Hematopoietic multipotent progenitor cell treated with erythropoietin and hydrocortisone succinate and interleukin-3 and kit ligand, for 8 days (in vitro differentiated cells): ENCODE results near the gene AP3D1.

Experiments used
- DNase-seq: peaks from one replicate; pipeline ENCODE4 v3.0.0-alpha.2; 2015

The AP3D1 gene

DNA sequence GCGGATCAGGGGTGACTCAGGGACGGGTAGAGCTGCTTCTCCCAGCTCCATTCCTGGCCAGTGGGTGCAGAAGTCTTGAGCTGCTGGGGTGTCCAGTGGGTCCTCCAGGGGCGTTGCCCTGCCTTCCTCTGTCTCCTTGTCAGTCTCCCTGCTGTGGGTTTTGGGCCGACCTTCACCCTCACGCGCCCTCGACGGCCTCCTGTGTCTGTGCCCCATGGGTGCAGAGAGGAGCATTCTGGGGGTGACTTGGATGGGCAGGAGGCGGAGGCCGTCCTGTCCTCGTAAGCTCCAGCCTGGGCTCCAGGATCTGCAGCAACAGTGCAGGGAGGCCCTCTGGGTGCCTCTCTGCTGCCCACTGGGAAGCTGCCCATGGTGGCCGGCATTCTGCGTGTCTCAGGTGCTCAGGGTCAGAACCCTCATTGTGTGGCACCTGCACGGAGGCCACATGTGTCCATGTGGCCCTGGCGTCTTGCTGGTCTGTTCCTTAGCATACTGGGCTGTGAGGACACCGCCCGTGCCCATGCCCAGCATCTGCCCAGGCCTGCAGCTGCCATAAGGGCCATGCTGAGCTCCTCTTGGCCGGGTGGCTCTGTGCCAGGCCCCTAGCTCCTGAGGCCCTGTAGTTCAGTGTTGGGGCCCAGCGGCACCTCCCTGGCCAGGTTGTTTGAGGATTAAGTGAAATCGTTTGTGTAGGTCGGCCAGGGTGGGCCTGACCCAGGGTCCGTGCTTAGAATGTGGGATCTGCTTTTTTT lies 29.7 kb upstream of the AP3D1 start:
- no peak for DNase-seq

GRCh38 chr19:2180114-2180513 lies 28.7 kb upstream of the AP3D1 start:
- DNase-seq = no peak

- DNase-seq = no peak
Observed at GRCh38 chr19:2179095-2179494, 27.7 kb upstream of the AP3D1 start.

DNA sequence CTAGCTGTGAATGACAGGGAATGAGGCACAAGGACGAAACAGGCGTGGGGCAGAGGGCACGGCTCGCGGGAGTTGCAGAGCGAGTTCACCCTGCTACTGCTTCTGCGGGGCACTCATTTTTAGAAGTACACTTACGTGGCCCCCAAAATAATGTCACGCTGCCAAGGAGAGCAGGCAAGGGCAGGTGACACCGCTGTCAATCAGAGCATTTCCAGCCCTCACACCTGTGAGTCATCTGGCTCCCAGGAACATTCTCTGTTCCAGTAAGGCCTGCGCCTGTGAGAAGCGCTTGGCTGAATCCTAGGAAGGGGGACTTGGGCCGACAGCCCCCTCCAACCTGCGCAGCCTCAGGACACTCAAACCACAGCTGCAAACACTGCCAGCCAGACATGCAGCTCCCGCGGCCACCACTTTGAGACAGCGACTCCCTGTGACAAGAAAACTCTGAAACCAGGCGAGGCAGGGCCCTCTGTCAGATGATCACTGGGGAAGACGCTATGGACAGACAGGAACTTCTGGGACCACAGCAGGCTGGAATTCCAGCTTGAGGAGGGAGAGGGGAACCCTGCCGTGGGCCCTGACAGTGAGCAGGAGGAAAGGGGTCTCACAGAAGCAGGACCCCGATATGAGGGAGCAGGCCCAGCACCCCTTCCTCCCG lies 25.1 kb upstream of the AP3D1 start:
- DNase-seq = no peak

DNA sequence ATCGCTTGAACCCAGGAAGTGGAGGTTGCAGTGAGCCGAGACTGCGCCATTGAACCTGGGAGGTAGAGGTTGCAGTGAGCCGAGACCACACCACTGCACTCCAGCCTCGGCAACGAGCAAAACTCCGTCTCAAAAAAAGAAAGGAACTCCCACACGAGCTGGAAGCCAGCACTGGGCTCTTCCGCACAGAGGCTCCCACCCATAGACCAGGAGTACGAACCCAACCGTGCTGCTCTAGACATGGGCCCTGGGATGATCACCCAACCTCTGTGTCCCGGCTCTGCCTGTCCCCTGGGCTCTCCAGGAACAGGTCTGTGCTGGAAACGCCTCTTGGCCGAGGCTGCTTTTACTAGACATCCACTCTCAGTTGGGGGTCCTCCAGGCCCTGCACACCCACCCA lies 24.4 kb upstream of the AP3D1 start:
- no peak for DNase-seq

DNA sequence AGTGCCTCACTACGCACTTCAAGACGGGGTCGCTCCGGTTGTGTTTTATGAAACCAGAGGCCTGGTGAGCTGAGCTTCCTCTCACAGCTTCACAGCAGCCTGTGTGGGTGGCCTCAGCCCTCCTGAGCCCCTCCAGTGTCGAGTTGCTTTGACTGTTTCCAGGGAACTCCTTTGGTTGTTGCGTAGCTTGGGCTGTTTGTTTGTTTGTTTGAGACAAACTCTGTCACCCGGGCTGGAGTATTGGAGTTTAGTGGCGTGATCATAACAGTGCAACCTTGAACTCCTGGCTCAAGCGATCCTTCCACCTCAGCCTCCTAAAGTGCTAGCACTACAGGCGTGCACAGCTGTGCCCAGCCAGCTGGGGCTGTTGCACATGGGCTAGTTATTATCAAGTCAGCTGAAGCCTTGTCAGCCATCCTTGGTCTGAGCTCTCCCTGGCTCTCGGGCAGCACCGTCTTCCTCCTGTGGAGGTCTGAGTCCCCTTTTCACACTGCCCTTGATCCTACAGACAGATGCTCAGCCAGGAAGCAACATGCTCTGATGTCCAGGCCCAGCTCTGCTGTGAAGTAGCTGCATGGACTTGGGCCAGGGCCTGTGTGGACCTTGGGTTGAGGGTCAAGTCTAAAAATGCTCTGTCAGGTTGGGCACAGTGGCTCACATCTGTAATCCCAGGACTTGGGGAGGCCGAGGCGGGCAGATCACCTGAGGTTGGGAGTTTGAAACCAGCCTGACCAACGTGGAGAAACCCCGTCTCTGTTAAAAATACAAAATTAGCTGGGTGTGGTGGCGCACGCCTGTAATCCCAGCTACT lies 22.6 kb upstream of the AP3D1 start:
- no peak for DNase-seq

GRCh38 chr19:2173388-2173766 lies 22.0 kb upstream of the AP3D1 start:
- no peak for DNase-seq

DNA sequence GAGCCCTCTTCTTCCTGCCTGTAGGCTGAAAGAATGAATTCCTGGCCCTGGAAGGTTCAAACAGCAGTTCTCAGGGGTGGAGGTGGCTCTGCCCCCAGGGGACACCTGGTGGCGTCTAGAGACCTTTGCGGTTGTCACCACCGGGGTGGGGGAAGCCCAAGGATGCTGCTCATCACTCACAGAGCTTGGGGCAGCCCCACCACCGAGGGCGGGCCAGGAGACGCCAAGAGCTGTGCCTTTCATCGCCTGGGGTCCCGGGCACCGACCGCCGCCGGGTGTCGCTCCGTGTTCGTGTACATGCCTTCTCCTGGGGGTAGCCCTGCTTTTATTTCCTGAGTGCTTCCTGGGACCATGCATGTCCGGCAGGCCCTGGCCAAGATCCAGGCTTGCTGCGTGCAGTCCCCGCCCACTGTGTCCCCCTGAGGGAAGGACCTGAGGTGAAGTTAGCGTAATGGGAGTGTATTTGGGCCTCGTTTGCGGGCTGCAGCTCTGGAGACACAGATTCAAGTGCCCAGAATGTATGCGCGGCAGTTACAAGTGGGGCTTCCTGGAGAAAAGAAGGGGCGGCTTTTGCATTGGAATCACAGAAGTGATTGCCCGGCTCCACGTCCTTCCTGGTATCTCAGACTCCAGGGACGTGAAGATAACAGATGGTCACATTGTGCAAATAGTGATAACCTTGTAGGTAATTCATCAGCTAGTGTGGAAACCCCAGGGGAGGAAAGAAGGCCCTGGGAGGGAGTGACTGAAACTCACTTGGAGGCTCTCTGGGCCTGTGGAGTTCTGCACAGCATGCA lies 20.2 kb upstream of the AP3D1 start:
- DNase-seq = peak; percentile 81

GRCh38 chr19:2170987-2171348 lies 19.6 kb upstream of the AP3D1 start:
- no peak for DNase-seq

GRCh38 chr19:2170219-2170618 lies 18.9 kb upstream of the AP3D1 start:
- no peak for DNase-seq

GRCh38 chr19:2168619-2169424 lies 17.5 kb upstream of the AP3D1 start:
- peak; percentile 91 for DNase-seq

DNA sequence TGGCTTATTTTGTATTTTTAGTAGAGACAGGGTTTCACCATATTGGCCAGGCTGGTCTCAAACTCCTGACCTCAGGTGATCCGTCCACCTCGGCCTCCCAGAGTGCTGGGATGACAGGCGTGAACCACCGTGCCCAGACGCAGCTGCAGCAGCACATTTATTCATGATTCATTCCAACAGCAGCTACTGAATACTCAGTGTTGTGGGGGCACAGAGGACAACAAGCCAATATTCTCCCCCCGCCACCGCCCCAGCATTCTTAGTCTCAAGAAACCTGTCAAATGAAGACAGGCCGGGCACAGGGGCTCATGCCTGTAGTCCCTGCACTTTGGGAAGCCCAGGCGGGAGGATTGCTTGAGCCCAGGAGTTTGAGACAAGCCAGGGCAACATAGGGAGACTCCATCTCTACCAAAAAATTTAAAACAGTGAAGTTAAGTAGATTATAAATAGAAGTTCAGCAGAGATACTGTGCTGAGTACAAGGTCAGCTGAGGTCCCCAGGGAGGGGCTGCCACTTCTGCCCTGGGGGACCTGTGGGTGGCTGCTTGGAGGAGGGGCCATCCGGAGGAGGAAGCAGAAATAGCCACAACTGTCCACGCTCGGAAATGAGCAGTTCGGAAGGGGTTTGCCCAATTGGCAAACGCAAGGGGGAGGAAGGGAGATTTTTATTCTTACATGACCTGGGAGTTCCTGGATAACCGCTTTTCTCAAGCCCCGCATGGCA lies 16.7 kb upstream of the AP3D1 start:
- DNase-seq = peak; percentile 32

- no peak for DNase-seq
Observed at GRCh38 chr19:2166741-2167738, 15.7 kb upstream of the AP3D1 start.

DNA sequence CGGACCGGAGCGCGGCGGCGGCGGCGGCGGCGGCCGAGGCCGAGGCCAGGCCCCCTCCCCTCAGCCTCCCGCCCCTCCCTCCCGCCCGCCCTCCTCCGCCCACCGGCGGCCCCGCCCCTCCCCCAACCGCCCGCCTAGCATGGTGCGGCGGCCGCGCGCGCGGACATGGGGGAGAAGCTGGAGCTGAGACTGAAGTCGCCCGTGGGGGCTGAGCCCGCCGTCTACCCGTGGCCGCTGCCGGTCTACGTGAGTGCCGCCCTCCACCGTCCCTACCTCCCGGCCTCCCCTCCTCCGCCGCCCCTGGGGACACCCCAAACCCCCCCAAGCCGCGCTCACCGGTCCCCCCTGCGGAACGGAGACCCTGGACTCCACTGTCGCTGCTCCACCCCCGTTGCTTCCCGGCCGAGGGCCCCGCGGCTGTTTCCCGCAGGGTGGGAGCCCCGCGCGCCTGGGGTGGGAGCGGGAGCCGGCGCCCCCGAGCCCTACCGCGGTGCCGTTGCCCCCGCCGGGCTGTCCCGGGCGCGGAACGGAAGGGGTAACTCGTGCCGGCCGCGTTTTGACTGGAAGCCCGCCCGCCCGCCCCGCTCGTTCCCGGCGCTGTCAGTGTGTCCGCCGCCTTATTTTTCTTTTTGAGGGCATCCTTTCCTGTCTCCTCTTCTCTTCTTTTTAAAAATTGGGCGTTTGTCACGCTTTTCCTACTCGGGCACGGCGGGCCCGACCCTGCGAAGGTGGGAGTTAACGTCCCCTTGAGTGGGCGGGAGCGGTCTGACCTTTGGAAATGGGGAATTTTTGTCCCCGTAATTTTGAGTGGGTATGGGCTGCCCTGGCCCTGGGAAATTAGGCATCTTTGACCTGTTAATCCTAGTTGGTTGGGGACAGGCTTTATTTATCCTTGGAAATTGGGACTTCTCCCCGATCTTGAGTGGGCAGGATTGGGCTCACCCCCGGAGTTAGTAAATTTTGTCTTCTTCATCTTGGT lies 12.9 kb upstream of the AP3D1 start:
- peak; percentile 39 for DNase-seq

DNA sequence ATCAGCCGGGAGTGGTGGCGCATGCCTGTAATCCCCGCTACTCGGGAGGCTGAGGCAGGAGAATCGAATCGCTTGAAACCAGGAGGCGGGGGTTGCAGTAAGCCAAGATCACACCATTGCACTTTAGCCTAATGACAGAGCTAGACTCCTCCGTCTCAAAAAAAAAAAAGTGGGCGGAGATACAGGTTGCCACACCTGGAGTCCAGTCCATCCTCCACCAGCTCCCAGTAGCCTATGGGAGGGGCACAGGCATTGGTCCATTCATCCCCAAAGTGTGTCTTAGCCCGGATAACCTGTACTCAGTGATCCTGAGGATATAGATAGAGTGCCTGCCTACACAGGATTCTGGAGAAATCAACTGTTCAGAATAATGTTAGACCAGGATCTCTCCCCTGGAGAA lies 9.0 kb upstream of the AP3D1 start:
- no peak for DNase-seq

GRCh38 chr19:2157452-2157851 lies 6.1 kb upstream of the AP3D1 start:
- DNase-seq = no peak

GRCh38 chr19:2154587-2155075 lies 3.3 kb upstream of the AP3D1 start:
- no peak for DNase-seq

GRCh38 chr19:2150794-2151338 lies 500 bp downstream of the AP3D1 start:
- peak; percentile 22 for DNase-seq
